Ishikawa (cell line): Measurements from ENCODE around the gene OGA.

Experiments
- EGR1 ChIP-seq: IDR thresholded peaks from 2 replicates; pipeline ENCODE4 v1.6.1; 2012
- FOXM1 ChIP-seq: IDR thresholded peaks from 2 replicates; pipeline ENCODE4 v1.6.1; 2012; ENCODE audit warnings: low read depth, borderline replicate concordance
- RAD21 ChIP-seq: IDR thresholded peaks from 2 replicates; pipeline ENCODE4 v1.6.1; 2012; ENCODE audit warnings: low read depth

DNA sequence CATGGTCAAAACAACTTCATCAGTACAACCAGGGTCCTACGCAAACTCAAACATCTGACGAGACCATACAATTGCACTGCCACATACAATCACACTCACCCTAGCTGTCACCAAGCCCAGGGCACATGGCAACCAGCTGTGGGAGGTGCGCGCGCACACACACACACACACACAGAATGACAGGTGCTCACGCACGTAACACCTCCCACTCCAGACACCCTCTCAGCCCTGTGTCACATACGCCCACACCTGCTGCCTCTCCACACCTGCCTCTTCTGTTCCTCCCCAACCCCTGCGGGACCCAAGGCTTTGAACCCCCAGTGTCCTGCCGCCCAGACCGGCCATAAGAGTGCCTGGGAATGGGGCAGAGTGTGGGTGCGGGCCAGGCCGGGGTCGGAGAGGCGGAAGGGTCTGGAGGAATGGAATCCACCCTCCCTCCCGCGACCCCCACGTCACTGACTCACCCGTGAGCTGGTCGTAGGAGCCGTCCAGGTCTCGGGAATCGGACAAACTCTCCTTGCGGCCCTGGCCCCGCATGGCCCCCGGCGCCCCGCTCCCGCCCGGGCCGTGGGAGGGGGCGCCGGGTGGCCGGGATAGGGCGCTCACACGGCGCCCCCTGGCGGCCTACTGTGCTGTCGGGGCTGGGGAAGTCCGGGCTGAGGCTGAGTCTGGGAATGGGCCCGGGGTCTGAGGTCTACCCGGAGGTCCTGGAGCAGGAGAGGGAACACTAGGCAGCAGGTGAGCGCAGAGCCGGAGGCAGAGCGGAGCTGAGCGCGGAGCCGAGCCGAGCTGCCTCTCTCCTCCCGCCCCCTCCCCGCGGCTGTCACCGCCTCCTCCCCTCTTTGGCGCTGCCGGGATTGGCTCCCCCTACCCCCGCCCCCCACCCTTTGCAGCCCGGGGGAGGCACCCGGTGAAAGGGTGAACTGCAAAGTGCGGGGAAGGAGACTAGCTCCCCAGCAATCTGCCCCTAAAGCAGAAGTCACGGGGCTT lies 25.1 kb upstream of the OGA start, which contains the start of gene KCNIP2:
- TF ChIP-seq FOXM1 (no peak), EGR1 (no peak; the same call in 1 of the 2 replicates), RAD21 (no peak)
